NOMO-1 treated with dmso at 0.1 percent for 144 hours (cell line): ENCODE data around the gene MFSD11.
A peak's percentile ranks its signal among the peaks of the same experiment; 100 is the strongest.
"Not testable (repeated sequence)": the region's sequence is repeated elsewhere in the genome, so short reads cannot be mapped to it uniquely, and the experiment has no call there.

Experiments used
- DNase-seq: peaks from one replicate; lab custom pipeline; 2025; ENCODE audit not compliant: unreplicated experiment; lab: John Stamatoyannopoulos, UW

Gene MFSD11

DNA sequence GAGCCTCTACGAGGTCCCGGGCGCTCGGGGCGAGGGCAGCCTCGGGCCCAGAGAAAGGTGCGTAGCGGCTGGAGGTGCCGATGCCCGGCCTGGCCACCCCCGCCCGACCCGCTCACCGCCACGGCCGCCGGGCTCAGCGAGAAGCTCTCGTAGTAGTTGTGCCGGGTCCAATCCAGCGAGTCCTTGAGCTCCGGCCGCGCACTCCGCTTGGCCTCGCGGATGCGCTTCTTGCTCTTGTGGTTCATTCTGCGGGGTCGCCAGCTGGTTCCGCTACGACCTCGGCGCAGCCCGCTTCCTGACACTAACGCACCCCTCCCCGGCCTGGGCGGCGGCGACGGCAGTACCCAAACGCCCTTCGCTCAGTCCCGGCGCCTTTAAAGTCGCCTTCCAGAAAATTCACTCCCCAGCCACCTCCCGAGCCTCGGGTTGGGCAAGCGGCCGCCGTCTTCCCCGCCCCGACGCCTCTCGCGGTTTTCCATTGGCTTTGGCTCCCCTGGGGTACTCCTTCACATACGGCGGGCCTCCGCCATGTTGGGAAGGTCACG, 11.6 kb upstream of the MFSD11 start, which contains the start of gene JMJD6:
Gene JMJD6 (minus strand): TSS at position 376 of the 545 bp plus-strand sequence. CDS start 131 bp downstream, at position 245.
- DNase-seq = peak; percentile 97

- DNase-seq = peak; percentile 32
These were observed 10.9 kb upstream of the MFSD11 start, which contains the start of gene METTL23 for GRCh38 chr17:76726776-76727718. Gene METTL23, plus strand, starts transcription at chr17:76726839. Its CDS starts 2,872 bp downstream, at chr17:76729711.

- DNase-seq = no peak
These were observed 10.0 kb upstream of the MFSD11 start for GRCh38 chr17:76727745-76728456.

GRCh38 chr17:76731800-76732733, 5.9 kb upstream of the MFSD11 start:
- DNase-seq = not testable (repeated sequence)

DNA sequence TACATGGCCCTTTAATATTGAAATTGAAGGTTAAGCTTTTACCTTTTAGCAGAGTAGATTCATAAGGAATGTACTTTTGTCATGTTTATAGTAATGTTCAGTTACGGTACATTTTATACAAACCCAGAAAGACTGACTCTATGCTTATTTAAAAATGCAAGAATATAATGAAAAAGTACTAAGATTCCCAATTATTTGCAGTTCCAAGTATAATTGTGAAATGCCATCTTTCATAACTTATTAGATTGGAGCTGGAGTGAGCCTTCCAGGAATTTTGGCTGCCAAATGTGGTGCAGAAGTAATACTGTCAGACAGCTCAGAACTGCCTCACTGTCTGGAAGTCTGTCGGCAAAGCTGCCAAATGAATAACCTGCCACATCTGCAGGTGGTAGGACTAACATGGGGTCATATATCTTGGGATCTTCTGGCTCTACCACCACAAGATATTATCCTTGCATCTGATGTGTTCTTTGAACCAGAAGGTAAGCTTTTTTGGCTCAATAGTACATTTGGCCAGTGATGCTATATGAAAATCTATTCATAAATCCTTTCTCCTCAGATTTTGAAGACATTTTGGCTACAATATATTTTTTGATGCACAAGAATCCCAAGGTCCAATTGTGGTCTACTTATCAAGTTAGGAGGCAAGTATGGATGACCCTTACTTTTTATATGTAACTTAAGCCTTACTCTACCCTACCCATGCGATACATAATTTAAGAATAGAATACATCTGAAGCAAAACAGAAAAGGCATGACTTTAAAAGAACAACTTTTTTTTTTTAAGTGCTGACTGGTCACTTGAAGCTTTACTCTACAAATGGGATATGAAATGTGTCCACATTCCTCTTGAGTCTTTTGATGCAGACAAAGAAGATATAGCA, 4.9 kb upstream of the MFSD11 start:
- DNase-seq = no peak

DNA sequence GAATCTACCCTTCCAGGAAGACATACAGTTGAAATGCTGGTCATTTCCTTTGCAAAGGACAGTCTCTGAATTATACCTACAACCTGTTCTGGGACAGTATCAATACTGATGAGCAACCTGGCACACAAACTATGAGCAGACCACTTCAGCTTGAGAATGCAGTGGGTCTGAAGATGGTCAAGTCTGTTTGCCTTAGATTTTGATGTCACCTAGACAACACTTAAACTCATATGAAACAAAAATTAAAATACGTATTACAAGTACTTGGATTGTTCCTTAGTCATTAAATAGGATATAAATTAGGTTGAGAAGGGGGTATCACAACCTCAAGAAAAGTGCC, 4.3 kb upstream of the MFSD11 start:
- DNase-seq = no peak

GRCh38 chr17:76734080-76734840, 3.7 kb upstream of the MFSD11 start:
- DNase-seq = peak; percentile 27

DNA sequence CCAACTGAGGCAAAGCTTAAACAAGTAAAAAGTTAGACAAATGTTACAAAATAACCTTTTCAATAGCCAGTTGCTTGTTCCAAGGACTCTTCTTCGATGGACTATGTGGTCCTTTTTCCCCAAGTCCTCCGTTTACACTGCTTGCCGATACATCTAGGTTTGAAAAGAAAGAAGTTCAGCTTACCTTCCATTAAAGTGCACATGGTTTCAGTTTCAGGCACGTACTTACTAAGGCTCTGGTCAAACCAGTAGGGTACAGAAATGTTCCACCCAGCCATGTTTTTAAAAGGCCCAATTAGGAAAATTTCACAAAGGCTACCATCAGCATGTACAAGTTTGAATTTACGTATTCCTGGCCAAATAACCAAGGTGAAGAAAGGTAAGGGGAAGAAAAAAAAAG, 2.9 kb upstream of the MFSD11 start:
- no peak for DNase-seq

DNA sequence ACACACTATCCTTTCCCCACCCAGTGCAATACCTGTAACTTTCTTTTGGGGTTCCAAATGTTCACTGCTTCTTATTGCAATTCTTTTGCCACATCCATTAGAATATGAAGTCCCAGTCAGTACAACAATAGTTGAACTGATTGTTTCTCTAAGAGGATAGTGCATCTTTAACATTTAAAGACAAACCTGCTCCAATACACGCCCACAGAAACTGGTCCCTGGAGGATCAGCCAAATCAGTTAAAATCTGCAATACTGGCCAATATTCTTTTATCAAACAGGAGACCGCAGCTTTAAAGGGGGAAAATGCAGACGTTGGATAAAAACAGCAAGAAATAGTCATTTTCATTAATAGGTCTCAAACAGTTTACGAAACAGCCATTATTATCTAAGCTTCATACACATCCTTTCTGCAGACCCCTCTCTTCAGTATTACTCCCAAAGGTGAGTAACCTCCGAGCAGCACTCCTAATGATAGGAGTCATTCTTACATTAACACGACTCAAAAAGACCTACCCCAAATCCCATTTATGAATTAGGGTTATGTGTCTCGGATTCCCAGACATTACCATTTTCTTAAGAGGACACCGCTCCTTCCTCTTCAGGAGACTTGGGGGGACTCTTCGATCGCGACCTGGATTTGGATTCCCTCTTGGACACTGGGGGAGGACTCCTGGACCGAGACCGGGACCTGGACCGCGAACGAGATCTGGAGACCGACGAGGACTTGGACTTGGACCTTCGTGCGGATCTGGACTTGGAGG, 2.2 kb upstream of the MFSD11 start:
- no peak for DNase-seq

GRCh38 chr17:76736349-76737081, 1.4 kb upstream of the MFSD11 start:
- DNase-seq = peak; percentile 45

- DNase-seq = peak; percentile 99
These were observed 740 bp upstream of the MFSD11 start, which contains the start of gene SRSF2 for GRCh38 chr17:76737082-76737675. Gene SRSF2, minus strand, starts transcription at chr17:76737331. Its CDS starts 171 bp downstream, at chr17:76737160.

GRCh38 chr17:76738468-76738850, 540 bp downstream of the MFSD11 start:
- DNase-seq = no peak

DNA sequence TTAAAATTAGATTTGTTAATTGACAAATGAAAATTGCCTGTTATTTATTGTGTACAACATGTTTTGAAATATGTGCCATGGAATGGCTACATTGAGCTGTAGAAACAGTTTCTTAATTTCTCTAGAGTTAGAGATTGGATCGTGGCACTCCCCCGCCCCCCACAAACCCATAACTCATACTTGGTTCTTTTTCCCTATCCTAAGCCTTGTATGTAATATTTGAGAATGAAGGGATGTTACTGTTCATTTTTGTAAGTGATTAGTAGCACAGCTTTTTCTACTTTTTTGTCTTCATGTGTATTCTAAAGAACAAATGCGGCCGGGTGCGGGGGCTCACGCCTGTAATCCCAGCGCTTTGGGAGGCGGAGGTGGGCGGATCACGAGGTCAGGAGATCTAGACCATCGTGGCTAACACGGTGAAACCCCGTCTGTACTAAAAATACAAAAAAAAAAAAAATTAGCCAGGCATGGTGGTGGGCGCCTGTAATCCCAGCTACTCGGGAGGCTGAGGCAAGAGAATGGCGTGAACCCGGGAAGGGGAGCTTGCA, 1.7 kb downstream of the MFSD11 start:
- DNase-seq = not testable (repeated sequence)

GRCh38 chr17:76740329-76741118, 2.6 kb downstream of the MFSD11 start:
- DNase-seq = no peak

- DNase-seq = no peak
These were observed 5.0 kb downstream of the MFSD11 start for GRCh38 chr17:76742958-76743357.

- DNase-seq = no peak
These were observed 6.8 kb downstream of the MFSD11 start for GRCh38 chr17:76744747-76745146.
